Epidermal melanocyte (primary cell): Measurements from ENCODE around the gene SETD7.

Experiments used
- DNase-seq: peaks from one replicate; pipeline ENCODE4 v3.0.0; 2011; ENCODE audit warnings: low spot score; ENCODE audit not compliant: insufficient read length

The SETD7 gene

DNA sequence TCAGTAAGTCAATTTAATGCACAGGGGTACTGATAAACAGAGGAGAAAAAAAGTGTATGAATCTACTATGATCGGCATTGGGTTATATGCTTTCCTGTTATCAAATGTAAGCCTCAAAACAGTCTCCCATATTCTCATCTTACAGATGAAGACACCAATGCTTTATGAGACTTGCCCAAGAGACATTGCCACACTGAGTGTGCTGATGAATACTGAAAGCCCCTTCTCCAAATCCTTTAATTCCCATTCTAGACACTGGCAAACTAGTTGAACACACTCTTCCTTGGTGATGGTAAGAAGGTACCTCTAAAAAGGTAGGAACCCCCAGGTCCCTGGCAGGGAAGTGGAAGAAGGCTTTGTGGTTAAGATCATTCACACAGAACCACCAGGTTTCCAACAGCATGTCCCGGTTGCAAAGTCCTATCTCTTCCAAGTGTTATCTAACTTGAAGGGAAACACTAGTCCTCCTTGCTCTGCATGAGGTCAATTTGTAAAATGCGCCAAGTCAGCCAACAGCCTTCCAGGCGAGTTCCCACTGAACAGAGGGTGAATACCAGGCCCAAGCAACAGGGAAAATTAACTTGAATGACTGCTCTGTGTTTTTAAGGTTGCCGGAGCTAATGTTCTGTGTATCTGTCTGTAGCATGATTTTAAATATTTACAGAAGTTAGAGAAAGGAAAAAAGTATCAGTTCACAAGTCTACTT lies 5.1 kb downstream of the SETD7 start:
- DNase-seq: no peak

DNA sequence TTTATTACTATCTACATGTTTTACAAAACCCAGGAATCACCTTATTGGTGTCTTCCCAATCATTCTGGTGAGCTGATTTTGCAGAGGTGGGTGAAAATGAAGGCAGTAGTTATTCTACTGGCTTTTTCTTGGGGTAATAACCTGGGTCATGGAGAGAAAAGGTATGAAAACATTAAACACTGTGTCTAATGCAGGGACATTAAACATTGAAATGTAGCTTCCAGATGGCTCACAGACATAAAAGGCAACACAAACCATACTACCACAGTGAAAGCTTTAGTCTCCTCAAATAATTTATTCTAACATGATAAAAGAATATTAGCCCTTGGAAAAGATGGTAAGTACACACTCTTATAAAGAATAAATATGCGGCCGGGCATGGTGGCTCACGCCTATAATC lies 8.0 kb downstream of the SETD7 start:
- no peak for DNase-seq

DNA sequence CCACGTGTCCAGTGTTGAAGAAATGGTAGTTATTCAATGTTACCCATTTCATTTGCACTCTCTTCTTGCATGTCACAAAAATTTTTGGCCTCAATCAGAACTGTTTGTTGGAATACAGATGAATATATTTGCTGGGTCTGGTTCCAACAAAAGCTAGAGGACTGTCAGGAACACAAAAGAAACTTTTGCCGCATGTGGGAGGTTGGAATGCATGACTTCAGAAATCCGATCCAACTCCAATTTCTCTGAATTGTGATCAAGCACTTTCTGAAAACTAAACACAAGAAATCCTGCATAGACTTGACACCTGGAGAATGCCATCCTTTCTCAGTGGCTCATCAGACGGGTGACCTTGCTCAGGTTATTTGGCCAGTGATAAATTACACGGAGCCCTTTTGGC lies 15.4 kb downstream of the SETD7 start:
- no peak for DNase-seq

DNA sequence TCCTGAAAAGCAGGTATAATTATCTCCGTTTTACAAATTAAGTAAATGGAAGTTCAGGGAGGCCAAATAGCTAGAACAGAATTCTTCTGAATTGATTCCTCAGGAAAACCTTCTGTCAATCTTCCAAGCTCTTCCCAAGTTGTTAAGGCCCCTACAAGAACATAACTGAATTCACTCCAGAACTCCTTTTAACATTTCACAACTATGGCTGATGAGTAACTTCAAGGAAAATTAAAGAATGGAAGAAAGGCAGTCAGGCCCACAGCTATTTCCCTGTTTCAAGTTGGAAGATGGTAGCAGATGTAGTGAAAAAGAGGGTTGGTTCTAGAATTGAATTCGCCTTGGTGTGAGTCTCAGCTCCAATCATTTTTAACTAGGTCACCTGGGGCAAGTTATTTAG lies 15.9 kb downstream of the SETD7 start:
- no peak for DNase-seq

GRCh38 chr4:139537292-139537691 lies 18.7 kb downstream of the SETD7 start:
- no peak for DNase-seq

DNA sequence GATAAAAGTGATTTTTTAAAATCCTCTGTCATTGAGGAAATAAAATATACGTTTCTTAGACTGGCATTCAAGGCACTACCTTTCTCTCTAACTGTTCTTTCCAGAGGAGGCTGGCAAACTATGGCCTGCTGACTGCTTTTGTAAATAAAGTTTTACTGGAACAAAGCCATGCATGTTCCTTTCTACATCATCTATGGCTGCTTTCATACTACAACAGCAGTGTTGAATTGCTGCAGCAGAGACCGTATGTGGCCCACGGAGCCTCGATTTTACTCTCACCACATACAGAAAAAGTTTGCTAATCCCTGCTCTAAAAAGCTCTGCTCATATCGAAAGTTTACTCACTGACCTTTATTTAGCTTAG lies 20.2 kb downstream of the SETD7 start:
- no peak for DNase-seq

DNA sequence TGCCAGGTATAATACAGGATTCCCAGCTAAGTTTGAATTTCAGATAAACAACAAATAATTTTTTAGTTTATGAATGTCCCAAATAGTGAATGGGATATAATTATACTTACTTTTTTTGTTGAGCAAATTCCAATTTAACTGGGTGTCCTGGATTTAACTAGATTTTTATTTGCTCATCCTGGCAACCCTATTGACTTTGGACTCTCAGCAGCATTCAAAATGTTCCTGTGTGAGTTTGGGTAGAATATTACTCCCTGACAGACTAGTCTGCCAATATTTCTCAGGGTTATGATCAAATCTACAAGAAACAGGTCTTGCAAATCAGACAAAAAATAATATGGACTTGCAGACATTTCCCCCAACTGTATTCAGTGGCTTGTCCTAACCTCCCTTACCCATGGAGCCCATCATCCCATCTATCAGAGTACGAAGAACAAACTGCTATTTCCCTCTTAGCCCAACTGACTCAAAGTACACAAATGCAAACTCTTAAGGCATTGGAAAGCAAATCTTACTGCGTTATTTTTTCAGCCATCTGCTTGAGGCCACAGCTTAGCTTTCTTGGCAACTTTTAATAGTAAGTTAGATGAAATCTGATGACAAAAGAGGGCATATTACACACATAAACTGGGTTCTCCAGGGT lies 20.7 kb downstream of the SETD7 start:
- DNase-seq: no peak

DNA sequence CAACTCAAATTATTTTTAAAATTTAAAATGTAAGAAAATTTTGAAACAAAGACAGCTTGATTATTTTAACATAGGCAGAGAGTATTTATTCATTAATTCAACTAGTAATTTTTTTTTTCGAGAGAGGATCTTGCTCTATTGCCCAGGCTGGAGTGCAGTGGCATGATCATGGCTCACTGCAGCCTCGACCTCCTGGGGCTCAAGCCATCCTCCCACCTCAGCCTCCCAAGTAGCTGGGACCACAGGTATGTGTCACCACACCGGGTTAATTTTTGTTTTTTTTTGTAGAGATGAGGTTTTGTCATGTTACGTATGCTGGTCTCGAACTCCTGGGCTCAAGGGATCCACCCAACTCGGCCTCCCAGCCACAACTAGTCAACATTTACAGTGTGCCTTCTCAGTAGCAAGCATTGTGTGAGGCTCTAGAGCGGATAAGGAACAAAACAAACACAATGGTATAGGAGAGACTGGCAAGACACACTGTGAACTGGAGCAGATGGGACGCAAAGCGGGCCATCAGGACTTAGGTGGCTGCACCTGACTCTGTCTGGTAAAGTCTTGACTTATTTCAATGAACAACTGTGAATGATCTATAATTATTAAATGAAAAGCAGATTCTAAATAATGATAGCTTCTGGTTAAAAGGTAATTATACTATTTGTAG lies 21.6 kb downstream of the SETD7 start:
- no peak for DNase-seq

DNA sequence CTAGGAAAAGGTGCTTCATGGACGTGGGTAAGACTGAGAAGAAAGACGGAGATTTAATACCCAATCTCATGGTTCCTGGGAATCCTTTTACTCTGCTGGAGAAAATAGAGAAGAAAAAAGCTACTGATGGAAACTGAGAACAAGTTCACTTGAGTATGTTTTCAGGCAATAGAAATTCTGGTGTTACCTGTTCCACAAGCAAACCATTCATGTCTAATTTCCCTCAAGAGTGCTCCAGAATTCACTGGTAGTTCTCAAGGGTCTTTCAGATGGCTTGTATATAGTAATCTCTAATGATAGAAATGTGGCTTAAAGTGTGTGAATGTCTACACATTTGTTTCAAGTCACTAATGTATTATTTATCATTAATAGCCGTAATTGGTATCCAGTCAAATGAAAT lies 22.5 kb downstream of the SETD7 start:
- DNase-seq: no peak

- DNase-seq: no peak
These were observed 23.1 kb downstream of the SETD7 start for GRCh38 chr4:139532947-139533346.

- peak; percentile 34 for DNase-seq
These were observed 25.1 kb downstream of the SETD7 start for GRCh38 chr4:139530833-139531427.

DNA sequence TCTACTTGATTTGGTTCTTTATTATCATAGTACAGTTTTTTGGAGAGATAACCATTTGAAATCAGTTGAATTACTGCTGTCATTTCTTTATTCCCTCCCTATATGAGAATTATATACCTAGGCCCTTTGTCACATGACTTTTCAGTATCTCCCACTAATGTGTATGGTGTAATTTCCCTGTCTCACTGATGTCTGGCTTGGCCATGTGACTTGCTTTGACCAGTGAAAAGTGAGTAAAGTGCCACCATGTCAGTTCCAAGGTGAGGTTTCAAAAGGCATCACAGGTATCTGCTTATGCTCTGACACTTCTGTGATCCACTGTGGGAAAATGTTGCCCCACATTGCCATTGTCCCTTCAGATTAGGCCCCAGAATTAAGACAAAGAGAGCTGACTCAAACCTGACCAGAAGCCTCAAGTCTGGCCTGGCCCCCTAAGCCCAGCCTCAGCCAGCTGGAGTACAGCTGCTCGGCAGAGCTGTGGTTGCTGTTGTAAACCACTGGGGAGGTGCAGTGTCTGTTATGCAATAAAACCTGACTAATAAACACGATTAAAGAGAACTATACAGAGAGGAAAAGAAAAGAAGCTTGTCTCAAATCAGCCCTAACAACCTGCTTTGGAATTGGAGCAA lies 27.5 kb downstream of the SETD7 start:
- DNase-seq: no peak

DNA sequence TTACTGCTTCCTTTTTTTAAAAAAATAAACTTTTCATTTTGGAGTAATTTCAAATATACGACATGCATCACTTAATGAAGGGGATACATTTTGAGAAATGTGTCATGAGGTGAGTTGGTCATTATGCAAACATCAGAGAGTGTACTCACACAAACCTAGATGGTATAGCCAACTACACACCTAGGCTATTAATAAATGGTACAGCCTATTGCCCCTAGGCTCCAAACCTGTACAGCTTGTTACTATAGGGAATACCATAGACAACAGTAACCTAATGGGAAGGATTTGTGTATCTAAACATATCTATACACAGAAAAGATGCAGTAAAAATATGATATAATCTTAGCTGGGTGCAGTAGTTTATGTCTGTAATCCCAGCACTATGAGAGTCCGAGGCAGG lies 29.1 kb downstream of the SETD7 start:
- DNase-seq: no peak

GRCh38 chr4:139525414-139525813 lies 30.6 kb downstream of the SETD7 start:
- no peak for DNase-seq

DNA sequence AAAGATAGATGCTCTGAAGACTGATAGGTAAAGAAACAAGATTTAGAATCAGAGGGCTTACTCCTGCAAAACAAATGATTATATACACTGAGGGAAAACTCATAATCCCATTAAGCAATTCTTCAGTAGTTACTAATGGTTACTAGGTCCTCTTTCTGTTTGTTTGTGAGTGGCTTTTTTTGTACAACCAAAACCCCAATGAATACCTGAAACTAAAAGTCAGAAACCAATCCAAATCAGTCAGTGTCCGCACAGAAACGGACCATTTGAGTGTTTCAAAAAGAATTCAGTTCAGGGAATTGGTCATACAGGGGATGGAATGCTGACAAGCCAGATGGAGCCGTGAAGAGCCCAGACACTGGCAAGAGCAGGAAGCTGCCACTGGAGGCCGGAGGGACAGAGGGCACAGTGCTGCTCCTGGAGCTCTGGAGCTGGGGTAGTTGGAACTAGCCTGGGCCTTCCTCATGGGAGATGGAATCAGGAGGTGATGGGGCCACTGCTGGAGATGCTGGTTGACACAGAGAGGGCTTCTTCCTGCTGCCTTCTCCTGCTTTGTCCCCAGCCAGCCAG lies 31.9 kb downstream of the SETD7 start:
- DNase-seq: no peak

- DNase-seq: no peak
These were observed 32.9 kb downstream of the SETD7 start for GRCh38 chr4:139523076-139523475.

GRCh38 chr4:139522457-139522856 lies 33.6 kb downstream of the SETD7 start:
- no peak for DNase-seq

DNA sequence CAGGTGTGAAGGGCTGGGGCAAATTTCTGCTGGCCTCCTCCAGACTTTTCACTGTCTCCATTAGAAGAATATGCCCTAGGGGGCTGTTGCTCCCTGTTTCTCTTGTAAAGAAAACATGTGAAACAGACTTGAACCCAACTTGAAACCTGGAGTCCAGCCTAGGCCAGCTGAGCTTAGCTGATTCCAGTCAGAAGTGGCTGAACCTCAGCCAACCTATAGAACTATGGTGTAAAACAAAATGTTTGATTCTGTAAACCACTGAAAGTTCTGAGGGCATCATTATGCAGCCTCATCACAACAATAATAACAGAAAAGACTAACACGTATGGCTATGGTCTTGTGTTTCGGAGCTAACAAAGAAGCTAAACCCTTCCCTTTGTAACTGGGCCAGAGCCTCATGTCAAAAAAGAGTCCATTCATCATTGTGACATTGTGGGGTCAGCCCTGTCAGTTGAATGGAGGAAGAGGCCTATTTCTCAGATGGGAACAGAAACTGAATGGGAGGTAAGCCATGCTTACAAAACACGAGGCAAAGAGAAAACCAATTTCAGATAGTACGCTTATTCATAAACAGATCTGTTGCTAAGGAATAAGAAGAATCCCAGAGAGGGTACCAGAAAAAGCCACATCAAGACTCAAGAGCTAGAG lies 34.1 kb downstream of the SETD7 start:
- DNase-seq: no peak

DNA sequence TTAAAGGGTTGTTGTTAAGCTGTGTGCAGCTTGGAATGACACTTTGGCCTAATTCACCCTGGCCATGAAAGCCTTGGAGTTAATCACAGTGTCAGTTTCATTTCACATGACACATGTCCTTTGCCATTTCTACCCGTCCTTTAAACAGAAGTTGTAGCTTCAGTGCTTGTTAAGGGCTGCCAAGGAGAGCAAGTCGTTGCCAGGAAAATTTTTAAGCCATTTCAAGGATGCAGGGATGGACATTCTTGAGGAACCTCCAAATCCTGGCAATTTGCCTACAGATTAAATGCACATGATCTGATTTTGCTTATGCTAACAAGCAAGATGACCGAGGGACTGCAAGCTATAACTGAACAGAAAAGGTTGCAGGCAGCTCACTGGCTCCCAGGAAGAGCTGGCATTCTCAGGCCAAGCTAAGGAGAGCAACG lies 40.5 kb downstream of the SETD7 start:
- DNase-seq: no peak

GRCh38 chr4:139514382-139515059 lies 41.5 kb downstream of the SETD7 start:
- DNase-seq: no peak

DNA sequence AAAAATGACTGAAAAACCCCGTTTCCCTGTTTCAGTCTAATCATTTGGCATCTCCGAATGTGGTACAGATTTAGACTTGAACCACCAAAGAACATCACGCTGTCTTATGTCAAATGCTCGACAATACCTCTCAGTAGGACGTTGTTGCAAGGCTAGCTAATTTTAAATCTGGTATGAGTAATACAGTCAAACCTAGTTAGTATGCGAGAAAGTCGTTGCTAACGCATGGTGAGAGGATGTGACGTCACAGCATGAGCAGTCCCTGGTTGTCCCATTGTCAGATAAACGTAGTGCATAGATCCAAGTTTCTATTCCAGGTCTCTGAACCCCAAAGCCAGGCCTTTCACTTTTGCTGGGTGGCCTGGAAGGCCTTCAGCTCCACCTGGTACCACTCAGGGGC lies 44.7 kb downstream of the SETD7 start:
- no peak for DNase-seq
